Pancreas (tissue), 10 donors: ENCODE measurements around the gene CAPZA2. TPM values are rescaled to one million over a fixed set of nuclear protein-coding genes. Genes with fewer than 3 reads are reported as not detected.
A peak's percentile ranks its signal among the peaks of the same experiment; 100 is the strongest.

Source experiments
- ATAC-seq, 4 donors: fragments of 200-7000 bp; cut with Tn5 transposase; one replicate each; pipeline versions ENCODE4 v1.8.0 to v1.9.1; 2020; ENCODE audit warnings: mild to moderate bottlenecking in 4 of 4, moderate library complexity in 4 of 4
- DNase-seq, 6 donors: peaks; one replicate each; pipeline ENCODE4 v3.0.0-alpha.2; 2020
- FAIRE-seq: peaks from 2 replicates; lab custom pipeline; 2012; peaks lifted over from hg19 to GRCh38; lab: Jason Lieb, UNC
- H3K27ac ChIP-seq, 4 donors: fragments of 200-600 bp; sonication (generic); 1 replicate in 3 of 4; 2 replicates in 1 of 4; pipeline versions ENCODE4 v1.5.0 to v1.8.0; 2020
- H3K27me3 ChIP-seq, 4 donors: fragments of 200-600 bp; one replicate each; pipeline ENCODE4 v1.8.0; 2021
- H3K36me3 ChIP-seq, 3 donors: fragments of 200-600 bp; sonication (generic) in 1 of 3; one replicate each; pipeline versions ENCODE4 v1.5.0 to v1.8.0; 2020 to 2021
- H3K4me1 ChIP-seq, 3 donors: fragments of 200-600 bp; one replicate each; pipeline ENCODE4 v1.8.0; 2021
- H3K4me3 ChIP-seq, 4 donors: fragments of 200-600 bp; sonication (generic) in 2 of 4; one replicate each; pipeline versions ENCODE4 v1.5.0 to v1.8.0; 2020 to 2021
- H3K9me3 ChIP-seq, 4 donors: fragments of 200-600 bp; one replicate each; pipeline ENCODE4 v1.8.0; 2021
- WGBS, 2 donors: extraction: QIAGEN DNeasy Blood & Tissue Kit; methylation state at CpG; one replicate each; pipeline ENCODE4 v1.1.7; 2013; 5-methylcytosine and 5-hydroxymethylcytosine counted together
- intact Hi-C, 3 donors: fragments of 100-400 bp; cut with DNase I; formaldehyde crosslinking; loops; one replicate each; pipeline versions ENCODE4 v1.11.1 to v1.14.2; 2022
- polyA plus RNA-seq, 2 donors: library from polyadenylated mRNA; stranded (reverse); fragments of 200-250 nt; gene quantifications; one replicate each; pipeline ENCODE4 v1.2.3, GENCODE V29; 2013
- total RNA-seq, 6 donors: library from RNA; stranded (reverse); fragmentation: NEBNext Ultra II Directional in 4 of 6; extraction: Animal tissue kit (Norgen Biotek cat#: 25700) in 4 of 6; gene quantifications; one replicate each; pipeline versions ENCODE4 v1.2.1 to v1.2.4, GENCODE V29; 2021 to 2023
- TF ChIP-seq, protein P1 (sequence below), 4 donors: fragments of 200-600 bp; sonication (generic) in 3 of 4; IDR thresholded peaks; one replicate each; pipeline versions ENCODE4 v1.5.0 to v1.8.0; 2021; ENCODE audit warnings: antibody characterized with exemption in 4 of 4
- donor health status: healthy with polysubstance abuse.
- donor health status: DM: no; HTN: no; CAD: no; lungs with moderate emphysema.
- donor health status: DM: no; HTN: no; CAD: no.
- donor health status: control.
- donor health status: control.
- donor health status: Bipolar disorder and iron deficiency.
- donor health status: DM: yes; HTN: yes; CAD: no.
- donor health status: DM: no; HTN: no; CAD: no.
- donor health status: DM: no; HTN: no; CAD: no.
- donor health status: DM: yes; HTN: yes; CAD: no.

Gene CAPZA2
- total and polyA plus RNA-seq, 8 donors = 10.8 to 97.9 (median 58.3) TPM

GRCh38 chr7:116876664-116877442, 14.5 kb downstream of the CAPZA2 start:
- ATAC-seq (peak; percentile 42 to 81 (median 66)), FAIRE-seq (no peak), DNase-seq (peak in 1 of 6 donors; percentile 17)
- Histone ChIP-seq H3K27me3 (no peaks in the 10 kb centered on the region), H3K36me3 (no peaks in the 10 kb centered on the region), H3K4me1 (peaks cover 12 to 24% (median 14%) of the 10 kb centered on the region in 3 donors), H3K9me3 (no peaks in the 10 kb centered on the region), H3K27ac (peak overlapping the region in 1 of 4 donors; percentile 2), H3K4me3 (no peak overlapping the region)
- TF ChIP-seq, protein P1, sequence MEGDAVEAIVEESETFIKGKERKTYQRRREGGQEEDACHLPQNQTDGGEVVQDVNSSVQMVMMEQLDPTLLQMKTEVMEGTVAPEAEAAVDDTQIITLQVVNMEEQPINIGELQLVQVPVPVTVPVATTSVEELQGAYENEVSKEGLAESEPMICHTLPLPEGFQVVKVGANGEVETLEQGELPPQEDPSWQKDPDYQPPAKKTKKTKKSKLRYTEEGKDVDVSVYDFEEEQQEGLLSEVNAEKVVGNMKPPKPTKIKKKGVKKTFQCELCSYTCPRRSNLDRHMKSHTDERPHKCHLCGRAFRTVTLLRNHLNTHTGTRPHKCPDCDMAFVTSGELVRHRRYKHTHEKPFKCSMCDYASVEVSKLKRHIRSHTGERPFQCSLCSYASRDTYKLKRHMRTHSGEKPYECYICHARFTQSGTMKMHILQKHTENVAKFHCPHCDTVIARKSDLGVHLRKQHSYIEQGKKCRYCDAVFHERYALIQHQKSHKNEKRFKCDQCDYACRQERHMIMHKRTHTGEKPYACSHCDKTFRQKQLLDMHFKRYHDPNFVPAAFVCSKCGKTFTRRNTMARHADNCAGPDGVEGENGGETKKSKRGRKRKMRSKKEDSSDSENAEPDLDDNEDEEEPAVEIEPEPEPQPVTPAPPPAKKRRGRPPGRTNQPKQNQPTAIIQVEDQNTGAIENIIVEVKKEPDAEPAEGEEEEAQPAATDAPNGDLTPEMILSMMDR (IDR thresholded peaks at IDR 0.05) = no peak
- intact Hi-C loops = no loop called here
- 22% methylated on average over 8 of the region's 8 CpGs for WGBS, 2 donors

- no peak for FAIRE-seq
- DNase-seq = no peak
- 69 to 70% methylated on average over 3 of the region's 3 CpGs for WGBS, 2 donors
Measured at GRCh38 chr7:116877443-116878217, 15.2 kb downstream of the CAPZA2 start.

GRCh38 chr7:116884691-116885090, 22.3 kb downstream of the CAPZA2 start:
- TF ChIP-seq, protein P1 (IDR thresholded peaks at IDR 0.05) = no peak
- peaks cover 0 to 11% (median 0%) of the 10 kb centered on the region in 3 donors for H3K4me1 ChIP-seq
- no peaks in the 10 kb centered on the region for H3K27me3 ChIP-seq
- H3K4me3 ChIP-seq = no peak overlapping the region
- FAIRE-seq = no peak
- DNase-seq = no peak
- H3K9me3 ChIP-seq = no peaks in the 10 kb centered on the region
- H3K27ac ChIP-seq = no peak overlapping the region
- WGBS, 2 donors = 97 to 98% methylated on average over 3 of the region's 3 CpGs
- H3K36me3 ChIP-seq = peaks cover 0 to 7% (median 0%) of the 10 kb centered on the region in 3 donors
- ATAC-seq = no peak
- intact Hi-C loops = no loop called here

More at GRCh38 chr7:116877443-116878217, 15.2 kb downstream of the CAPZA2 start:
- ATAC-seq = peak in 3 of 4 donors; percentile 24 to 42 (median 37)
- Histone ChIP-seq H3K27ac (no peak overlapping the region), H3K9me3 (no peaks in the 10 kb centered on the region), H3K27me3 (no peaks in the 10 kb centered on the region), H3K4me1 (peaks cover 12 to 21% (median 12%) of the 10 kb centered on the region in 3 donors), H3K36me3 (no peaks in the 10 kb centered on the region), H3K4me3 (no peak overlapping the region)
- TF ChIP-seq, protein P1 (IDR thresholded peaks at IDR 0.05) = no peak
- intact Hi-C loops = no loop called here

GRCh38 chr7:116885724-116886123, 23.3 kb downstream of the CAPZA2 start:
- WGBS, 2 donors = 61 to 75% methylated on average over 2 of the region's 2 CpGs
- no peak for ATAC-seq
- H3K4me3 ChIP-seq = no peak overlapping the region
- peaks cover 0 to 7% (median 0%) of the 10 kb centered on the region in 3 donors for H3K36me3 ChIP-seq
- peaks cover 0 to 11% (median 0%) of the 10 kb centered on the region in 3 donors for H3K4me1 ChIP-seq
- TF ChIP-seq, protein P1 (IDR thresholded peaks at IDR 0.05) = no peak
- no peak for DNase-seq
- no peak for FAIRE-seq
- intact Hi-C loops = no loop called here
- no peaks in the 10 kb centered on the region for H3K27me3 ChIP-seq
- H3K9me3 ChIP-seq = no peaks in the 10 kb centered on the region
- H3K27ac ChIP-seq = no peak overlapping the region
